CD4-positive, CD25-positive, alpha-beta regulatory T cell (primary cell): ENCODE measurements around the gene TMEM181. TPM values are rescaled to one million over a fixed set of nuclear protein-coding genes. Genes with fewer than 3 reads are reported as not detected.

Experiments used
- ATAC-seq, 2 donors: fragments of 150-1000 bp; cut with Tn5 transposase; one replicate each; pipeline ENCODE4 v1.10.0; 2021; ENCODE audit warnings: low read depth in 2 of 2, moderate number of reproducible peaks in 2 of 2, moderate library complexity in 1 of 2
- DNase-seq, 3 donors: peaks; one replicate each; pipeline versions ENCODE4 v3.0.0 to v3.0.0-alpha.2; 2012 to 2022; ENCODE audit warnings: mixed read lengths in 1 of 3
- H3K27ac ChIP-seq: one replicate; pipeline ENCODE4 v1.7.0; 2013; ENCODE audit warnings: mild to moderate bottlenecking, low read length; ENCODE audit not compliant: insufficient read depth, poor library complexity, severe bottlenecking
- H3K27me3 ChIP-seq: one replicate; pipeline ENCODE4 v1.7.0; 2013; ENCODE audit warnings: low read length; ENCODE audit not compliant: control insufficient read depth, insufficient read depth
- H3K36me3 ChIP-seq: one replicate; pipeline ENCODE4 v1.7.0; 2013; ENCODE audit warnings: mild to moderate bottlenecking, low read length, moderate library complexity; ENCODE audit not compliant: control insufficient read depth, insufficient read depth
- H3K4me1 ChIP-seq: 2 replicates; pipeline ENCODE4 v1.7.0; 2013; ENCODE audit warnings: mild to moderate bottlenecking, low read length; ENCODE audit not compliant: insufficient read depth, control insufficient read depth, poor library complexity, severe bottlenecking
- H3K4me3 ChIP-seq: one replicate; pipeline ENCODE4 v1.7.0; 2013; ENCODE audit warnings: low read depth, mild to moderate bottlenecking, low read length, moderate library complexity
- H3K9me3 ChIP-seq, 2 experiments: 1 replicate in 1 of 2; 2 replicates in 1 of 2; pipeline ENCODE4 v1.7.0; 2013; ENCODE audit warnings: low read length in 2 of 2, mild to moderate bottlenecking in 1 of 2, moderate library complexity in 1 of 2; ENCODE audit not compliant: control insufficient read depth in 2 of 2
- H3K27ac Mint-ChIP-seq, 3 donors: one replicate each; pipeline ENCODE4 v1.8.0; 2020 to 2022; ENCODE audit warnings: mild to moderate bottlenecking in 3 of 3, mixed read lengths in 3 of 3, moderate library complexity in 2 of 3
- H3K27me3 Mint-ChIP-seq: one replicate; pipeline ENCODE4 v1.8.0; 2022; ENCODE audit warnings: mild to moderate bottlenecking, mixed read lengths
- H3K36me3 Mint-ChIP-seq: one replicate; pipeline ENCODE4 v1.8.0; 2020; ENCODE audit warnings: mixed read lengths
- H3K4me1 Mint-ChIP-seq, 4 donors: one replicate each; pipeline ENCODE4 v1.8.0; 2020 to 2022; ENCODE audit warnings: mixed read lengths in 4 of 4, mild to moderate bottlenecking in 1 of 4
- H3K4me3 Mint-ChIP-seq, 4 donors: one replicate each; pipeline ENCODE4 v1.8.0; 2020 to 2022; ENCODE audit warnings: mild to moderate bottlenecking in 4 of 4, mixed read lengths in 4 of 4, moderate library complexity in 3 of 4
- H3K9me3 Mint-ChIP-seq, 7 donors: one replicate each; pipeline ENCODE4 v1.8.0; 2020 to 2022; ENCODE audit warnings: mixed read lengths in 7 of 7, mild to moderate bottlenecking in 3 of 7, moderate library complexity in 2 of 7
- polyA plus RNA-seq, 4 donors: library from polyadenylated mRNA; unstranded; fragments of 300-500 nt; fragmentation: Illumina TruSeq; gene quantifications; one replicate each; pipeline ENCODE4 v1.2.3, GENCODE V29; 2021
- total RNA-seq: library from RNA; stranded (reverse); gene quantifications from one replicate; pipeline ENCODE4 v1.2.3, GENCODE V29; 2022

TMEM181 gene
- total and polyA plus RNA-seq, 5 donors from 2014 or later = 4.9 to 21.2 (median 5.6) TPM

DNA sequence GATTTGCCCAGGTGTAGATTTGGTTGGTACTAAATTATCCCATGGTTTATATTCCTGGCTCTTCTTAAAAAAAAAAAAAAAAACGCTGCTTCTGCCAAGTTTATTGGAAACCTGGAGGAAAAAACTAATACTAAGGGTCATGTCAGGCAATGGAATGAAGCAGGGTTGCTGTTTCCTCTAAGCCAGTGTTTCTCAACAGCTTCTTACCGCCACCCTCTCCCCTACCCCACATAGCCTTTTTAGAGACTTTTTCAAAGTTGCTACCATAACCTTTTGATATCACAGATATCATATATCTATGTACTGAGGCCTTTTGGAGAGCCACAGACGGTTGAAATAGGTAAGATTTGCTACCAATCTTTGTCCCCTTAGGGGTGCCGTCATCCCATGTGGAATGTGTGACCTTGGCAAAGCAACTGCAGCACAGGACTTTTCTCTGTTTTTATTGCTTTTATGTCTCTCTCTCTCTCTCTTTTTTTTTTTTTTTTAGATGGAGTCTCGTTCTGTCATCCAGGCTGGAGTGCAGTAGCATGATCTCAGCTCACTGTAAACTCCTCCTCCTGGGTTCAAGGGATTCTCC lies 124.9 kb downstream of the TMEM181 start:
- H3K4me1 ChIP-seq = peaks cover 24% of the 10 kb centered on the region
- Mint-ChIP-seq H3K27me3 (no peaks in the 10 kb centered on the region), H3K36me3 (peaks cover 40% of the 10 kb centered on the region), H3K27ac (peak overlapping the region in 2 of 3 donors; percentile 76 to 95), H3K9me3 (no peaks in the 10 kb centered on the region), H3K4me3 (no peak overlapping the region), H3K4me1 (peaks cover 25 to 41% (median 39%) of the 10 kb centered on the region in 4 donors)
- H3K27me3 ChIP-seq = no peaks in the 10 kb centered on the region
- DNase-seq (no peak), ATAC-seq (no peak)
- H3K36me3 ChIP-seq = peaks cover 27% of the 10 kb centered on the region
- H3K27ac ChIP-seq = no peak overlapping the region
- no peak overlapping the region for H3K4me3 ChIP-seq
- no peaks in the 10 kb centered on the region for H3K9me3 ChIP-seq

Other genes starting within 250 kb of the TMEM181 start
- 158 TPM for gene TULP4, start 247.6 kb upstream of the TMEM181 start, total RNA-seq
- gene TULP4, start 247.6 kb upstream of the TMEM181 start, polyA plus RNA-seq = 10 to 100 TPM; 43.3 to 57.8 (median 54.7) TPM
- 123 TPM for gene DYNLT1, start 84.7 kb downstream of the TMEM181 start, total RNA-seq
- gene DYNLT1, start 84.7 kb downstream of the TMEM181 start, polyA plus RNA-seq = 100 to 1,000 TPM; 103 to 127 (median 113) TPM
- gene SYTL3, start 90.0 kb downstream of the TMEM181 start, total RNA-seq = 54.8 TPM
- 10 to 100 TPM; 12.2 to 15.5 (median 13.8) TPM for gene SYTL3, start 90.0 kb downstream of the TMEM181 start, polyA plus RNA-seq